Panc1 (cell line): ENCODE measurements around the gene GZMB. TPM values are rescaled to one million over a fixed set of nuclear protein-coding genes. Genes with fewer than 3 reads are reported as not detected.

Source experiments
- ATAC-seq: fragments of 200-7000 bp; cut with Tn5 transposase; 2 replicates; pipeline ENCODE4 v1.9.1; 2020; ENCODE audit warnings: mild to moderate bottlenecking, moderate library complexity
- BruUV-seq: library from RNA; stranded (reverse); fragments of 400-500 nt; replicated peaks from 2 replicates; lab custom pipeline; 2021; lab: Mats Ljungman, UMichigan
- CTCF ChIA-PET: fragments of 300-600 bp; sonication (Branson Sonifier 250); formaldehyde crosslinking; loops from one replicate; lab custom pipeline; 2022; ENCODE audit warnings: antibody characterized with exemption; lab: Charles Lee
- POLR2A ChIA-PET: fragments of 300-600 bp; sonication (Branson Sonifier 250); formaldehyde crosslinking; loops from one replicate; lab custom pipeline; 2022; ENCODE audit warnings: antibody characterized with exemption; lab: Charles Lee
- DNase-seq: peaks from one replicate; pipeline ENCODE4 v3.0.0-alpha.2; 2010; ENCODE audit warnings: low read depth, low spot score
- H3K27ac ChIP-seq: 2 replicates; pipeline ENCODE4 v1.5.1; 2011; ENCODE audit warnings: mild to moderate bottlenecking, low read length, inconsistent platforms
- H3K27me3 ChIP-seq: fragments of 200-500 bp; sonication (Bioruptor generic); 2 replicates; pipeline ENCODE4 v1.6.0; 2014; ENCODE audit warnings: low read length, inconsistent platforms; ENCODE audit not compliant: control insufficient read depth, insufficient read depth
- H3K36me3 ChIP-seq: fragments of 200-500 bp; sonication (Bioruptor generic); 2 replicates; pipeline ENCODE4 v1.5.1; 2014; ENCODE audit warnings: inconsistent platforms, mild to moderate bottlenecking, low read length, moderate library complexity; ENCODE audit not compliant: control insufficient read depth, insufficient read depth
- H3K4me1 ChIP-seq: 2 replicates; pipeline ENCODE4 v1.5.1; 2011; ENCODE audit warnings: inconsistent platforms, mild to moderate bottlenecking, low read length, moderate library complexity; ENCODE audit not compliant: control insufficient read depth, insufficient read depth
- H3K4me3 ChIP-seq, 2 experiments: 2 replicates each; pipeline ENCODE4 v1.5.1; 2011 to 2012; ENCODE audit warnings: low read depth in 2 of 2, low read length in 2 of 2, mild to moderate bottlenecking in 2 of 2, inconsistent platforms in 1 of 2, moderate library complexity in 1 of 2
- H3K9me3 ChIP-seq: fragments of 200-500 bp; sonication (Bioruptor generic); 2 replicates; pipeline ENCODE4 v1.5.1; 2014; ENCODE audit warnings: low read depth, mild to moderate bottlenecking, inconsistent platforms, low read length, moderate library complexity; ENCODE audit not compliant: control insufficient read depth, insufficient read depth
- CTCF ChIP-seq: fragments of 450-650 bp; IDR thresholded peaks from 2 replicates; pipeline ENCODE4 v1.5.1; 2017; ENCODE audit warnings: mild to moderate bottlenecking
- POLR2AphosphoS5 ChIP-seq: IDR thresholded peaks from 2 replicates; pipeline ENCODE4 v1.6.1; 2012; ENCODE audit warnings: mild to moderate bottlenecking, low read depth, low read length, moderate library complexity
- REST ChIP-seq, 2 experiments: IDR thresholded peaks; 2 replicates each; pipeline ENCODE4 v1.6.1; 2011 to 2012; ENCODE audit warnings: low read depth in 2 of 2, control low read depth in 1 of 2, low read length in 1 of 2, mild to moderate bottlenecking in 1 of 2, moderate library complexity in 1 of 2; ENCODE audit not compliant: insufficient read depth in 1 of 2
- SIN3A ChIP-seq: IDR thresholded peaks from 2 replicates; pipeline ENCODE4 v1.6.1; 2012; ENCODE audit warnings: low read depth, mild to moderate bottlenecking, low read length, moderate library complexity, borderline replicate concordance; ENCODE audit not compliant: insufficient read depth
- TCF7L2 ChIP-seq: IDR thresholded peaks from 2 replicates; pipeline ENCODE4 v1.6.1; 2011; ENCODE audit warnings: mild to moderate bottlenecking, low read depth, low read length, inconsistent platforms
- in situ Hi-C: cut with HindIII; loops from 2 replicates; pipeline ENCODE4 v1.10.0; 2016; ENCODE audit warnings: low sequenced_read_pairs, low pct_unique_long_range_greater_than_20kb
- intact Hi-C: fragments of 100-400 bp; cut with micrococcal nuclease; formaldehyde crosslinking; loops from one replicate; pipeline ENCODE4 v1.10.0; 2022; ENCODE audit not compliant: unreplicated experiment
- total RNA-seq: library from RNA; stranded (reverse); gene quantifications from one replicate; pipeline ENCODE4 v1.2.1, GENCODE V29; 2021; ENCODE audit not compliant: unreplicated experiment

GZMB gene
- total RNA-seq, 1 experiment from 2014 or later, result 1.2 TPM

GRCh38 chr14:24633353-24633752, 637 bp downstream of the GZMB start:
- no peaks in the 10 kb centered on the region for H3K4me1 ChIP-seq
- no TSS peak for BruUV-seq
- no peak for TF ChIP-seq REST (IDR thresholded peaks at IDR 0.05; ENCODE audit: insufficient read depth in 1 of 2, low read depth in 2 of 2, low read length in 1 of 2)
- no peak for TF ChIP-seq CTCF
- no peak for TF ChIP-seq SIN3A
- no peak for TF ChIP-seq TCF7L2
- TF ChIP-seq POLR2AphosphoS5, result no peak
- no peaks in the 10 kb centered on the region for H3K27me3 ChIP-seq
- in situ Hi-C loops (no loop called here), intact Hi-C loops (no loop called here)
- H3K27ac ChIP-seq, result no peak overlapping the region
- H3K9me3 ChIP-seq, result no peaks in the 10 kb centered on the region
- ChIA-PET POLR2A (no interaction called here), CTCF (no interaction called here)
- no peaks in the 10 kb centered on the region for H3K36me3 ChIP-seq
- H3K4me3 ChIP-seq, result no peak overlapping the region
- DNase-seq, result no peak
- ATAC-seq, result no peak

GRCh38 chr14:24632761-24633160, 1.2 kb downstream of the GZMB start:
- TF ChIP-seq SIN3A (no peak), POLR2AphosphoS5 (no peak), REST (IDR thresholded peaks at IDR 0.05; ENCODE audit: insufficient read depth in 1 of 2, low read depth in 2 of 2, low read length in 1 of 2) (no peak), CTCF (no peak), TCF7L2 (no peak)
- no peaks in the 10 kb centered on the region for H3K36me3 ChIP-seq
- intact Hi-C loops, result no loop called here
- H3K4me3 ChIP-seq, result no peak overlapping the region
- no peaks in the 10 kb centered on the region for H3K27me3 ChIP-seq
- CTCF ChIA-PET, result no interaction called here
- POLR2A ChIA-PET, result no interaction called here
- no peak overlapping the region for H3K27ac ChIP-seq
- in situ Hi-C loops, result no loop called here
- no peaks in the 10 kb centered on the region for H3K9me3 ChIP-seq
- no TSS peak for BruUV-seq
- ATAC-seq, result no peak
- no peaks in the 10 kb centered on the region for H3K4me1 ChIP-seq
- no peak for DNase-seq
